GM20000 (cell line): ENCODE results near the gene PIP4K2A.
"Not testable (repeated sequence)": the region's sequence is repeated elsewhere in the genome, so short reads cannot be mapped to it uniquely, and the experiment has no call there.

Experiments used
- DNase-seq: peaks from one replicate; pipeline ENCODE4 v3.0.0; 2012; ENCODE audit warnings: low spot score
- TF ChIP-seq, protein P1 (sequence below): IDR thresholded peaks from 2 replicates; pipeline ENCODE4 v1.5.1; 2012; ENCODE audit warnings: mild to moderate bottlenecking, control low read depth; ENCODE audit errors: extremely low read depth, missing control alignments

PIP4K2A gene

DNA sequence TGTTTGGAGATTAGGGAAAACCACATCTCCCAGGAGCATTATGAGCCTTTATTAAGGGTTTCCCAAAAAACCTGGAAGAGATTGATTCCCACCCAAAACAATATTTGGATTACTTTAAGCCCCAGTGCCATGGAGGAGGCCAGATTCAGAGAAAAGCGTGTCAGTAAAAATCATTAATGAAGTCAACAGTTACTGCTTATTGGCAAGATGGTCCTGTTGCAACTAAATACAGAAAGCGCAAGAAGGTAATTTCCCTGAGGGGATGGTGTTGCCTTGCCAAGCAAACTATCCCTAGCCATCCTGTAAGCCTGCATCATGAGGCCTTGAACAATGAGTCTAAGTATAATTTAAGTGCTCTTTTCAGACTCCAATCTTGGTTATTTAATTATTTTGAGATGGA is 212.5 kb downstream of the PIP4K2A start:
- no peak for DNase-seq
- TF ChIP-seq, protein P1, sequence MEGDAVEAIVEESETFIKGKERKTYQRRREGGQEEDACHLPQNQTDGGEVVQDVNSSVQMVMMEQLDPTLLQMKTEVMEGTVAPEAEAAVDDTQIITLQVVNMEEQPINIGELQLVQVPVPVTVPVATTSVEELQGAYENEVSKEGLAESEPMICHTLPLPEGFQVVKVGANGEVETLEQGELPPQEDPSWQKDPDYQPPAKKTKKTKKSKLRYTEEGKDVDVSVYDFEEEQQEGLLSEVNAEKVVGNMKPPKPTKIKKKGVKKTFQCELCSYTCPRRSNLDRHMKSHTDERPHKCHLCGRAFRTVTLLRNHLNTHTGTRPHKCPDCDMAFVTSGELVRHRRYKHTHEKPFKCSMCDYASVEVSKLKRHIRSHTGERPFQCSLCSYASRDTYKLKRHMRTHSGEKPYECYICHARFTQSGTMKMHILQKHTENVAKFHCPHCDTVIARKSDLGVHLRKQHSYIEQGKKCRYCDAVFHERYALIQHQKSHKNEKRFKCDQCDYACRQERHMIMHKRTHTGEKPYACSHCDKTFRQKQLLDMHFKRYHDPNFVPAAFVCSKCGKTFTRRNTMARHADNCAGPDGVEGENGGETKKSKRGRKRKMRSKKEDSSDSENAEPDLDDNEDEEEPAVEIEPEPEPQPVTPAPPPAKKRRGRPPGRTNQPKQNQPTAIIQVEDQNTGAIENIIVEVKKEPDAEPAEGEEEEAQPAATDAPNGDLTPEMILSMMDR: no peak

DNA sequence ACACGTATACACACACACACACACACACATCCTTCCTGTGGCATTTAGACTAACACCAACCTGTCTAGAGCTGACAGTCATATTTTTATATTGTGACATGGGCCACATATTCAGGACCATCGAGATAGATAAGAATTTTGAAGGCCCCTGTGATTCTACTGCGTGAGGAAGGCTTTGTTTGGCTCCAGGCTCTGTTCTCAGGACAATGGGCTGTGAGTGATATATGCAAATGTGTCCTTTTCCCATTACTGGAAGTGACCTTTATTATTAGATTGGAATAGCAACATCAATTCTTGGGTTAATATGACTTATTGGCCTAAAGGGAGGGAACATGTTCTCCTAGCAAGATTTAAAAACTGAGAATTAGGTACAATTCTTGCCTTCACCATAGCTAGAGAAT is 213.0 kb downstream of the PIP4K2A start:
- DNase-seq: no peak
- TF ChIP-seq, protein P1: no peak

DNA sequence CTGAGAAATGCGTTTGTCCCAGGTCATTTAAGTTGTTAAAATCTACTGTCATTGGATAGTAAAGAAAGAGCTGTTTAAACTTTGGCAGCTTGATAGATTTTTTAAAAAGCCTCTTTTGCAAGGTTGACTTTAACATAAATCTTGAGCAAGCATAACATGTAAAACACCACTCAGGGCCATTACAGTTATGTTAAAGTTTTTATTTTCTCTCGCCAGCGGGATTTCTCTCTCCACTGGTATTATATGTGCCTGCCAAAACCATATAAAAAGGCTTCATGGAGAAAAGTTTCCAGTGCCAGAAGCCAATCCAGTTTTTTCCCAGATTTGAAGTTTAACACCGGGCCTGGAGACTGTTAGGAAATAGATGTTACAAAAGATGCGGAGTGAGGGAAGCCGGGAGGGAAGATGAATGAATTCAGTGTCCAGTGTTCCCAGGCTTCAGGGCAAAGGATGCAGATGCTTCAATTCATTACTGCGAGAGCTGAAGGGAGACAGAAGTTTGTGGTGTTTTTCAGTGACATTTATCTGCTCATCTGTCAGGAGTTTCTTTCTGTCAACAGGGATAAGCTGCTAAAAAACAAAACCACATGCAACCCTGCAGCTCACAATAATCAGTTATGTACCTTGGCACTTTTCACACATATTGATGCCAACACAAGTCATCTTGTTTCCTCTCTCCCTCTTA is 213.6 kb downstream of the PIP4K2A start:
- TF ChIP-seq, protein P1: no peak
- no peak for DNase-seq

DNA sequence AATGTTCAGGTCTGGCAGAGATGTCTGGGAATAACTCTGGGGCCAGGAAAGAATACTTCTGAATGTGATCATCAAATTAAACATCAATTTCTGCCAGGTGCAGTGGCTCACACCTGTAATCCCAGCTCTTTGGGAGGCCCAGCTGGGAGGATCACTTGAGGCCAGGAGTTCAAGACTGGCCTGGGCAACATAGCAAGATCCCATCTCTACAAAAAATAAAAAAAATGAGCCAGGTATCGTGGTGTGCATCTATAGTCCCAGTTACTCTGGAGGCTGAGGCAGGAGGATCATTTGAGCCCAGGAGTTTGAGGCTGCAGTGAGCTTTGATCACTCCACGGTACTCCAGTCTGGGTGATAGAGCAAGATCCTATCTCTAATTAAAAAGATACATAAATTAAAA is 214.4 kb downstream of the PIP4K2A start:
- DNase-seq: not testable (repeated sequence)

DNA sequence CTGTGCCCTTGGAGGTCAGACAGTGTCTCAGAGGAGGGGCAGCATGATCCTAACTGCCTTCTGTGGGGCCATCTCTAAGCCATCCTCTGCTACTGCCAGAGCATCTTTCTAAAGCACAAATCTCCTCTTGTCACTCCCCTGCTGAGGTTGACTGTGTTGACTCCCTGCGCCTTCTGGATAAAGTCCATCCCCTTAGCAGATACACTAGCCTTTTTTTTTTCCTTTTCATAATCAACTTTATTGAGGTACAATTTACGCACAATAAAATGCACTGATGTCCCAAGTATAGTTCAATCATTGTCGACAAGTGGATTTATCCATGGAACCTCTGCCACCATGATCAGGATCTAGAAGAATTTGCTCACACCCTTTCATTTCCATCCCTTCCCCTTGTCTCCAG is 219.0 kb downstream of the PIP4K2A start:
- no peak for DNase-seq
- TF ChIP-seq, protein P1: no peak

DNA sequence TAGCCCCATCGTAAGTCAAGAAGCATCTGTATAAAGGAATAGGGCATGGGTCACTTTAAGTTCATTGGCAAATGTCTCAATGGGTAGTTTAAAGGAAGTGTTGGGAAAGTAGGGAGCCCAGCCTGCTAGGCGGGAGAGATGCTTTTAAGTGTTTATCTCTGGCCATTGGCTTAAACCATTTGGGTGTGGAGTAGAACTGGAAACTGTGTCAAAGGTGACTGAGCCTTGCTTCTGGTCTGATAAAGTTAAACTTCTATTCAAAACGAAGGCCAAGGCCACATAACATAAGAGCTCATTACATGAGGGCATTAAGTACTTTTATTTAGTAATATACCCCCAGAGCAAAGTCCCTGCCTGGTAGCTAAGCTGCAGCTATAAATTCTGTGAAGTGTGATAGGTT is 220.4 kb downstream of the PIP4K2A start:
- DNase-seq: no peak
- TF ChIP-seq, protein P1: no peak

DNA sequence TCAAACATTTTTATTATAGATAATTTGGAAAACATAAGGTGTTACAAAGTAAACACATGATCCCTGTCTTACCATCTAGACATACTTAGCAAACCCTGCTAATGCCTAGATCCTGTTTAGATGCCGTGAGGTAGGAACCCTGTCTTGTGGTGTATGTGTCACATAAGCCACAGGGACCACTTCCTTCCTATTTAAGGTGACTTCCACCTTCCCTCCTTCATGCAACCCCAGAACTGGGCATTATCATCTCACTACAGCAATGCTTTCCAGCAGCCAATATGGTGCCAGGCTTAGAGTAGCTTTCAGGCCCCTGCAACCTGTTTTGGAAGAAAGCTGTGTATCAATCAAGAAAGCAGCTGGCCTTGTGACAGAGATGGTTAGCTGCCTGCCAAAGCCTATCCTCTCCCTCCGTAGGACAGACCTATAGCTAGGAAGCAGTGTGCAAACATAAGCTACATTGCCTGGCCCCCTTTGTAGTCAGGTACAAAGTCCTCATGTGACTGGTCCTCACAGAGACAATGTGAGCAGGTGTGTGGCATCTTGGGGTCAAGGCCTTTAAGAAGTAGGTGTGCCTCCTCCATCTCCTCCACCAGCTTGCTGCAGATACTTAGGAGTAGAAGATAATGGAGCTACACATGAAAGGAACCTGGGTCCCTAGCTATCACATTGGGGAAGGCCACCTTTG is 222.3 kb downstream of the PIP4K2A start:
- TF ChIP-seq, protein P1: no peak
- DNase-seq: no peak

DNA sequence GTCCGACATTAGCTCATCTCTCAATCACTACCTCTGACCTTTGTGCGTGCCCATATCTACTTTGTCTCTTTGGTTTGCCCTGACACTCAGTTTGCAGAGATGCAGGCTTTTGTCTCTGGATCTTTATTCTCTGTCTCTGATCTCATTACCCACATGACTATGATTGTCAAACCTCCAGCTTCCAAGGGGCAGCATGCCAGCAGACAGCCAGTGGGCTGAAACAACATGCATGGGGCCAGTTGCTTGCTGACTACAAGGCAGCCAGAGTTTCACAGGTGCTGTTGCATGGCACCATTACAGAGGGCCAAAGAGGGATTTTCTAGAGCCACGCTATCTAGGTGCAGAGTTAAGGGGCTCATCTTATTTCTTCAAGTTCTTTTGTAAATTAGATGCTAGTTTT is 222.9 kb downstream of the PIP4K2A start:
- no peak for DNase-seq
- TF ChIP-seq, protein P1: no peak
